GM19395 (cell line): ENCODE data around the gene ROBO3.

Experiments
- ATAC-seq: cut with Tn5 transposase; IDR thresholded peaks from one replicate; pipeline ENCODE4 v1.9.1; 2021; ENCODE audit warnings: mild to moderate bottlenecking, moderate library complexity; ENCODE audit not compliant: unreplicated experiment

Gene ROBO3

DNA sequence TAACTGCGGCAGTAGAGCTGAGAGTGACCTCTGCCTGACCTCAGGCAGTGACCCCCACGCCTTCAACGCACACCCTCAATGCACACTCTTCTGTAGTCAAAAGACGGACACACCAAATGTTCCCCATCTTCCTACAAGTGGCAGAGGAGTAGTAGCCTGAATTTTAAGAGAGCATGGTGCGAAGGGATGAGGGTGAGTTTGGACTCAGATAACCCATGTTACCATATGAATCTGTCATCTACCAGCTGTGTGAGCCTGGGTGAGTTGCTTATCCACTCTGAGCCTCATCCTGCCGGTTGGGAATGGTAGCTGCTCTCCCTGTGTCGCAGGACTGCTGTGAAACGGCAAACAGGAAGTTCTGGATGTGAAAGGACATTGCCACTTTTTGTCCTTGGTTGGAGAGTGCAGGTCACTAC is 20.6 kb upstream of the ROBO3 start:
- ATAC-seq = no peak

DNA sequence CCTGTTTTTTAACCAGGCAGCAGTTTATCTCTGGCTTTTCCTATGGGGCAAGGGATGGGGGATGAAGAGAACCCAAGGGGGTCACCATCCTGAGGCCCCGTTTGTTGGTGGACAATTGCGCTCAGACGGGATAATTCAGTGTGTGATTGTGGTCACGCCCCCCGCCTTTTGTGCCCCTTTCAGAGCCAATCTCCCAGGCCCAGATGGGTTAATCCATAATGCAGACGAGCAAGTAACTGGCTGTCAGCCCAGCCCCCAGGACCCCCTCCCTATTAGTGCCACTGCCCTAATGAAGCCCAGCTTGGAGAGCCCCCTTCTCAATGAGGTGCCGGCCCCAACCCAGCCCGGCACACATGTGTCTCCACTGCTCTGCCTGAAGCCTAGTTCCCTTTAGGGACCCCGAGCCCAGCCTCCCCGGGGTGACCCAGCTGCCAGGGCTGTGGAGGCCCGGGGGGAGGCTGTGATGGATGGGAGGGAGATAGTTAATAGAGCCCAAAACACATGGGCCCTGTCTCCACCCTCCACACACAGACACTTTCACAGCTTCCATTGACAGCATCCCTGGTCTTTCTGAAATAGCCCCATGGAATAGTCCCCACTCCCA is 19.1 kb upstream of the ROBO3 start:
- no peak for ATAC-seq

DNA sequence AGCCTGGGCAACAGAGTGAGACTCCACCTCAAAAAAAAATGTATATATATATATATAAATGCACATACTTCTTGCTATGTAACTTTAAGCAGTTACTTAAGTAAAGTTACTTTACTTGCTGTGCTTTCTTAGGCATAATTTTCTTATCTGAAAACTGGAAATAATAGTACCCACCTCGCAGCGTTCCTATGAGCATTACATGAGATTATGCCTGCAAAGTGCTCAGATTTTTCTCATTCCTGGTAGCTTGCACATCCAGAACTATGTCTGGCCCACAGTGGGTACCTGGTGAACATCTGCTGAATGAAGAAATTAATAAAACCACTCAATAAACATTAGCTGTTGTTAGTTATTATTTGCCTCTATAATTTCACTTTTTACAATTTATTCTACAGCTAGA is 6.1 kb upstream of the ROBO3 start:
- ATAC-seq = no peak

DNA sequence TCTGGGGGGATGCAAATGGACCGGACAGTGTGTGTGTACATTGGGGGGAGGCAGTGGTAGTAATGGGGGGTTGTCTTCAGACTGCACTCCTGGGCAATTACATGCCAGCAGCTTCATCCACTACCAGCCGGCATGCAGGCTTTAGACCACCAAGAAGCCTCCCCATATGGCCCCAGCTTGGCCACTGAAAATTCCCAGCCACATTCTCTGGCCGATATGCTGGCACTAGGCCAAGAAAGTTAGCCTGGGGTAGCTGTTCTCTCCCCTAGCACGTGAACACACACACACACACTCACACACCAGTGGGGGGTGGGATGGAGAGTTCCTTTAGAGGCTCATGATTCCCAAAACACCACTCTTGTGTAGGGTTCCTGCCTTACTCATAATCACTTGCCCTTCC is 3.6 kb upstream of the ROBO3 start:
- ATAC-seq = no peak

DNA sequence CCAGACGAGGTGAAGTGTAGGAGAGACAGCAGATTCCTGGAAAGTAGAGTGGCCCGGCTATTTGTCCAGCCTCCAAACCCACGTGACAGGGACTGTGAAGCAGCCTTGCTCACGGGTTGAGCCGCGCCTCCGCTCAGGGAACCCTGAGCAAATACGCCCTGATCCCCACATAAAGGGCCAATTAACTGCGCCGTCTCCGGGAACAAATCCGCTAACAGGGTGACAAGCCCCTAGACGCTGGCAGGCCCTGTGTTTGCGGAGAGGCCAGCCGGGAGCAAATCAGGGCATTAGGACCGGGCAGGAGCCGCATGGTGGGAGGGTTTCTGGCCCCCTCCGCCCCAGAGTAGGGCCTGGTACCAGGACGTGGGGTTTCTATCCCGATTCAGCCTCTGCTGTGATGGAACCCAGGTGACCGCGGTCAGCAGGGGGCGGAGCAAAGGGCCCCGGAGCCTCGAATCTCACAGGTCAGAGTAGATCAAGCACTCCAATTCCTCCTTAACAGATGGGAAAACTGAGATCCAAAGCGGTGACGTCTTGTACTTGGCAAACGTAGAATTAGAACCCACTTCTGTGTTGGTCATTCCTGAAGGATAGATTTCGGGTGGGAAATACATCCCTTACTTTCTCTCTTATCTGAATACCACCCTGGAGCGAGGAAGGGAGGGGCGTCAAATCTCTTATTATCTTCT is 2.0 kb upstream of the ROBO3 start:
- ATAC-seq = no peak

DNA sequence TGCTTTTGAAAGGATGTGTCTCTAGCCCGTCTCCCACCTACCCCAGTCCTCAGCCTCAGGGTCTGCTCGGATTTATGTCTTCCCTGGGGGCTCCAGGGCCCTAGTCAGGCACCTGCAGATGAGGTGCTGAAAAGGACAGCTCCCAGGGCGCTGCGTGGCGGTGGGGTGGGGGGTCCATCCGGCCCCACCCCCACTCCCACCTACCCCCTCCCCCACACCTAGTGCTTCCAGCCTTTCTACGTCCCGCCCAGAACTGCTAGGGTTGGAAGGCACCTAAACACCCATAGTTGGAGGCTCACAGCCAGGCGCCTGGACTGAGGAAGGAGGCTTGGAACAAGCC is 1.4 kb upstream of the ROBO3 start:
- ATAC-seq = no peak

DNA sequence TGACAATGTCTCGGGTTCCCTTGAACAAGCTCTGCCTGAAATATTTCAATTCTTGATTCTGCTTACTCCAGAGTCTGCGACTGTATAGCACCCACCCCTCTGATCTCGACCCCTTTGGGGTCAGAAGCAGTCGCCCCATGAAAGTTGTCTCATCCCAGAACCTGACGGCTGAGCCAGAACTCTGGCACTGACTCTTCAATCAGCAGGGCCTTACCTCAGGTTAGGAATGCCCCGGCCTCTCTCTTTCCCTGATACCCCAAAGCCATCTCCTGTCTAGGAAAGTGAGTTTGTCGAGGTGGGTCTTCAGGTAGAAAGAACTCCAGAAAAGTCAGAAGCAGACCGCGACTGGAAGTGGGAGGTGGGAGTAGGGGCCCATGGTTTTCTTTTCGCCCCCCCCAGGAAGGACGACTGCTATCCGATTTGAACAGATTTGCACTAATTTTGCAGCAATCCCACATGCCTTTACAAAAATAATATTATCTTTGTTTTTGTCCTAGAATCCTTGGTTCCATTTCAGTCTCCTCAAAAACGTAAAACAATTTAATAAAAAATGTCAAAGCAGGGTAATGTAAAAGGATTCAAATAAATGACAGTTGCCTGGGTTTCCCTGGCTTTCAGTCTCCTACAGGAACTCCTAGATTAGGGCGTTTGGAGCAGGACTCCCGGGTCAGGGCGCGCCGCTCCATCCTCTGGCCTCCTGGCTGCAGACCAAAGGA is 898 bp upstream of the ROBO3 start:
- no peak for ATAC-seq

DNA sequence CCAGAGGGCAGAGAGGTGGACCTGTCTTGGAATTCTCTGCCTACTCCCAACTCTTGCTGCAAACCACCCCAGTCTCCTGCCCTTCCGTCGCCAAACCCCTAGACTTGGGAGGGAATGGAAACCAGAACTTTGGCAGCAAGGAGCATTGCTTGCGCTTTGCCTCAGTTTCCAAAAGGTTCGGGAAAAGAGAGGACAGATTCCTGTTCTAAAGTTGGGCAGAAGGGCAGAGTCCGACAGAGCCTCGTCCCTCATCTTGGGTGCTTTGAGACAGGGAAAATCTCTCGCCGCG is 396 bp upstream of the ROBO3 start:
- ATAC-seq = no peak

DNA sequence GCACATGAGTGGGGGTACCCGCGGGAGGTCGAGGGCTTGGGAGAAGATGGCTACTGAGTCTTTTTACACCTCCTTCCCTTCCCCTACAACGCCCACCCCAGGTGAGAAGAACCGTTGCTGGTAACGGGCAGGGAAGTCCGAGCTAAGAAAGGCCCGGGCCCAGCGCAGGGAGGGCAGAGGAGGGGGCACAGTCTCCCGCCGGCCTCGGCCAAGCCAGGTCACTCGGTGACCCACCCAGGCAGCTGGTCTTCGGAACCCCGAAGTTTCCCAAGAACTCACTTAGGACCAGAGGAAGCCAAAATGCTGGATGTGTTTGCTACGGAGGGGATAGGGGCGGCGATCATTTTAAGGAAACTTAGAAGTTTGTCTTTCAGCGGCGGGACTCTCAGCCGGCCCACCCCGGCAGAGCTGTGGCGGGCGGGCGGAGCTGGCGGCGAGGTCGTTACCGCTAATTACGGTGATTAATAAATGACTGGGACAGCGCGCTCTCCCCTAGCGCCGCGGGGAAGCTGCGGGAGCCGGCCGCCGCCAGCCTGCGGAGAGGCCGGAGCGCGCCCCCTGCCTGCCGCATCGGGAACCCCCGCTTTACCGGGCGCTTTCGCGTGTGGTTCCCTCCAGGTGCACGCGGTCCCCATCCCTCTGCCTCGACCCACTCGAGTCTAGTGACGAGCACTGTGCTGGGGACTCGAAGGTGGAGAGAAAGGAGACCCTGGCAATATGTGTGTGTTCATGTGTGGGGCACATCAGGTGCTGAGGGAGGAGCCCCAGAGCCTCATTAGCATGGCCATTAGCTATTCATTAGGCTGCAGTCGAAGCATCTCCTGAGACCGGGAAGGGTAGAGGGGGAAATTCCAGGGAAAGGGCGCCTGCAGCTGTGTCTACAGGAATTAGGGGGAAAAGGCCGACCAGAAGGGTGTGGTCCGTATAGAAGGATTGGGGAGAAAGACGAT is 945 bp downstream of the ROBO3 start:
- no peak for ATAC-seq

DNA sequence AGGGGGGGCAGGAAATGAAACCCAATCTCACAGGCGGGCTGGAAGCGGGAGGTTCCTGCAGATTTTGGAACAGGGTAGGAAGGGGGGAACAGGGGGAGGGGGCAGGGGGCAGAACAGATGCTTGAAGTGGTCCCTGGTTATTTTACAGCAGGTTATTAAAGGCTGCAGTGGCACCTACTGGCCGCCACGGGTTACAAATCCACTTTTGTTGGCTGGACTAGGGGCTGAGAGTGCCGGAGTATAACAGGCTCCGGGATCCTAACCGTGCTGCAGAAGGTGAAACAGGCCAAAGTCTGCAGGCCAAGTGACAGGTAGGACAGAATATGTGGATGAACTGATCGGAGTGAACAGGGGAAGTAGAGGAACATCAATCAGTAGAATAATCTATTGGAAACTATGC is 2.5 kb downstream of the ROBO3 start:
- peak; percentile 65 for ATAC-seq

DNA sequence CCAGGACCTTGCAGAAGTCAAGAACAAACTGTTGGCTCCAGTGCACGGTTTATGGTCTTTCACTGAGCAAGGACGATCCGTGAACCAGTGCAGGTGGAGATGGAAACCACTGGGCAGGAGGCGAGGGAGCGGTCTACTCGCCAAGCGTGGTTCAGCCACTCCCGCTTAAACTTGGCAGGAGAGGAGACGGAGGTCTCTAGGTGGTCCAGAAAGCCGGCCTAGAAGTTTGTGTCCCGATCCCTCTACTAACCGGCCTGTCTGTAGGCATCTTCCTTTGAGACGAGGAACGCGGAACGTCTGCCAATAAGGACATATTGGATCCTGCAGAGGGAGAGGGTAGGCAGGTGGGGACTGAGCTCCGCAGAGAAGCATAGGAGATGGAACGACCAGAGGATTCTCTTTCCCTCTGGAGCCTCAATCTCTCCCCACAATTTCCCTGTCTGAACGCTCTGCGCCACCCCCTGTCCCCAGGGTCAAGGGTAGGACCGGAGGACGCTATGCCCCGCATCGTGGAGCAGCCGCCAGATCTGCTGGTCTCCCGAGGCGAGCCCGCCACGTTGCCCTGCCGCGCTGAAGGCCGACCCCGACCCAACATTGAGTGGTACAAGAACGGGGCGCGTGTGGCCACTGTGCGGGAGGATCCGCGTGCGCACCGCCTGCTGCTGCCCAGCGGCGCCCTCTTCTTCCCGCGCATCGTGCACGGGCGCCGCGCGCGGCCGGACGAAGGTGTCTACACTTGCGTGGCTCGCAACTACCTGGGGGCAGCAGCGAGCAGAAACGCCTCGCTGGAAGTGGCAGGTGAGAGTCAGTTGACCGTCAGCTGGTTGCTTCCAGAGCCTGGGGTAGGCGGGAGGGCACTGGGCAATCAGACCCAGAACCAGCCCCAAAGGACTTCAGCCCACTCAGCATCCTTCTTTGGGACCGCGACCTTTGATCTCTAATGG is 3.4 kb downstream of the ROBO3 start:
- no peak for ATAC-seq

DNA sequence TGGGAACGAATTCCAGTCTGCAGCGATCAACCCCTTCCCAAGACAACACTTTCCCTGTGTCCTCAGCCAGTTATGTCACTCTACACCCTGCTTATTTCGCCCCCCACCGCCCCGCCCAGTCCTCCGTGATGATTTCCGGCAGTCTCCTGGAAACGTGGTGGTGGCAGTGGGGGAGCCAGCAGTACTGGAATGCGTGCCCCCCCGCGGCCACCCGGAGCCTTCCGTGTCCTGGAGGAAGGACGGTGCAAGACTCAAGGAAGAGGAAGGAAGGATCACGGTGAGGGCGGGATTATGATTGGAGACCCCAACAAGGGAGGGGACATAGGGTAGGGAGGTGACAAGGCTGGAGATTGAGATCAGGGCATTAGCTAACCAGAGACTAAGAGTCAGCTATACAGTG is 4.1 kb downstream of the ROBO3 start:
- no peak for ATAC-seq

DNA sequence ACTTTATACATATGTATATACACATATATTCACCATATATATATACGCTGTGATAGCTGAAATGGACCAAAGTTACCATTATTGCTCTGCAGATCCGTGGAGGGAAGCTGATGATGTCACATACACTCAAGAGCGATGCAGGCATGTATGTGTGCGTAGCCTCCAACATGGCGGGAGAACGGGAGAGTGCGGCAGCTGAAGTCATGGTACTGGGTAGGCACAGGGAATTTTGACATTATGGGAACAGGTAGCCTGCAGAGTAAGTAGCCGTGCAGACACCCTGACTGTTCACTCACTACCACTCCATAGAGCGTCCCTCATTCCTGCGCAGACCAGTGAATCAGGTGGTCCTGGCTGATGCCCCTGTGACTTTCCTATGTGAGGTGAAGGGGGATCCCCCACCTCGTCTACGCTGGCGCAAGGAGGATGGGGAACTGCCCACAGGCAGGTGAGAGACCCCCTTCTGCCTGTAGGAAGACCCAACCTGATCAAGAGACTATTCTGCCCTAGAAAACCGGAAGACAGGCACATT is 4.7 kb downstream of the ROBO3 start:
- no peak for ATAC-seq

DNA sequence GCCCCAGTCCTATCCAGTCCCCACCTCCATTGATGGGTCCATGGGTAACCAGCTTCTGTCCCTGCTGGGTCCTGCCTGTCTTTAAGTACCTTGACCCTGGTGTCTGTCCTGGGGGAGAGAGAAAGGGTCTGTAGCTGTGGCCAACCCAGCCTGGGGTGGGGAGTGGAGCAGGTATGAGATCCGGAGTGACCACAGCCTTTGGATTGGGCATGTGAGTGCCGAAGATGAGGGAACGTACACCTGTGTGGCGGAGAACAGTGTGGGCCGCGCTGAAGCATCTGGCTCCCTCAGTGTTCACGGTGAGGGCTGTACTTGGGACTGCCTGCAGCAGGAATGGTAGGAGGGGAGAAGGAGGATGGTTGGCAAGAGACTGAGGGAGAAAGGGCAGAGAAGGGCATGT is 5.2 kb downstream of the ROBO3 start:
- ATAC-seq = no peak

DNA sequence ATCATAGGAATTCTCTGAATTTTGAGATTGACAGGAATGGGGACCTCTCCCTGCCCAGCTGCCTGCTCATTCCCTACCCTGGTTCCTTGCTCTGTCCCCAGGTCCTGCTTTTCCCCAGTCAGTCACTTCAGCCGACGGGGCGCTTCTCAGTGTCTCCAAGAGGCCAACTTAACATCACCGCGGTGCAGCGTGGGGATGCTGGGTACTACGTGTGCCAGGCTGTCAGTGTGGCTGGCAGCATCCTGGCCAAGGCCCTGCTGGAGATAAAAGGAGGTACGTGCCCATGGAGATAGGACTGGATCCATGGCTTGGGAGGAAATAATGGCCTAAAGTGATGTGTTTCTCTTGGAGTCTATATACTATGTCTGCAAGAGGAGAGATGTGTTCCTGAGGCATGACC is 7.0 kb downstream of the ROBO3 start:
- no peak for ATAC-seq

DNA sequence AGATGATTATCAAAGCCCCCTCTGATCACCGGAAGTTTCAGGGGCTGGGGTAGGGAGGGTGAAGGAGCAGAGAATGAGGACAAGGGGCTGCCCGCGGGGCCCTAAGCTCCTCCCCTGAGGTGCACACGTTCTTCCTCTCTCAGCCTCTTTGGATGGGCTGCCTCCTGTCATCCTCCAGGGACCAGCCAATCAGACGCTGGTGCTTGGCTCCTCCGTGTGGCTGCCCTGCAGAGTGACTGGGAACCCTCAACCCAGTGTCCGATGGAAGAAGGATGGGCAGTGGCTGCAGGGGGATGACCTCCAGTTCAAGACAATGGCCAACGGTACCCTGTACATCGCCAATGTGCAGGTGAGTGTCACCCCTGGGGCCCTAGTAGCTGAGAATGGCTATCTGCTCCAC is 7.5 kb downstream of the ROBO3 start:
- ATAC-seq = no peak

DNA sequence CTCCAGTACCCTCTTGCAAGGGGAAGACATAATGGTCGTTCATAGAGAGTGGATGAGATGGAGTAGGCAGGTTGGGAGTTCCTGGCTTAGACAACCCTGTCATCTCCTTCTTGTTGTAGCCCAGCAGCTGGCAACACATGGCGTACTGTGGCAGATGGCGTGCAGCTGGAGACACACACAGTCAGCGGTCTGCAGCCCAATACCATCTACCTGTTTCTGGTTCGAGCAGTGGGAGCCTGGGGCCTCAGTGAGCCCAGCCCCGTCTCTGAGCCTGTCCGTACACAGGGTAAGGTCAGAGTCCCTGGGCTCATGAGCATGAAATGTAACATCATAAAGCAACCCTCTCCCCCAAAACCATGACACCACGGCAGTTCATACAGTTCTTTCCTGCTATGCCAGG is 8.7 kb downstream of the ROBO3 start:
- ATAC-seq = no peak

DNA sequence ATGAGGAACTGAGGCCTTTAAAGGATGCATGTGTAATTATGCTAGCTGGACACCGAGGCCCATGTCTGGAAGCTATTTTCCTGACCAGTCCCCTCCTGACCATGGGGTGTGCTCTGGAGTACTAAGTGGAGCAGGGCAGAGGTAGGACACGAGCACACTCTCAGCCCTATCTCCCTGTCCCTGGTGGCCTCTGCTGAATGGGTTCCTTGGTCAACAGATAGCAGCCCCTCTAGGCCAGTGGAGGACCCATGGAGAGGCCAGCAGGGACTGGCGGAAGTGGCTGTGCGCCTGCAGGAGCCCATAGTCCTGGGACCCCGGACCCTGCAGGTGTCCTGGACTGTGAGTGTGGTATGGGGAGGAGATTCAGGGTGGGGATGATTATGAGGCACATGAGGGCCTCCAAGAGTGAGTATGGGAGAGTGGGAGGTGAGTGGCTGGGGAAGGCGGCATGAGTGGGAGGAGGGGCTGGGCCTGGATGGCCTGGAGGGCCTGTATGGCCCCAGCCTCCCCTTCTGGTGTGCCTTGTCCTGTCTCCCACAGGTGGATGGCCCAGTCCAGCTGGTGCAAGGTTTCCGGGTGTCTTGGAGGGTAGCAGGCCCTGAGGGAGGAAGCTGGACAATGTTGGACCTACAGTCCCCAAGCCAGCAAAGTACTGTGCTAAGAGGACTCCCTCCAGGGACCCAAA is 9.5 kb downstream of the ROBO3 start:
- ATAC-seq = no peak

DNA sequence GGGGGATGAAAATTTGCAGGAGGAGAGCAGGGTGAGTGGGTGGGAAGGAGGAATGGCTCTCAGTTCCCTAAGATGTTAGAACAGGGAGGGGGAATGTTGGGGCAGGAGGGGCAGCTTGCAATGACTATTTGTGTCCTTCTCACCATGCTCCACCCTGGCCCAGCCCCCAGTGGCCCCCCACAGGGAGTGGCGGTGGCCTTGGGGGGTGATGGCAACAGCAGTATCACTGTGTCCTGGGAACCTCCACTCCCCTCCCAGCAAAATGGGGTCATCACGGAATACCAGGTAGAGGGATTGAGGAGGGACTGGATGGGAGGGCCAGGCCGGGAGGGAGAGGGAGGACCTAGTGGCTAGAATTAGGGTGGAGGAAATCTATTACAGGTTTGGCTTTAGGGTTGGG is 10.2 kb downstream of the ROBO3 start:
- no peak for ATAC-seq
